Activated T-cell treated with anti-CD3 and anti-CD28 coated beads, Interleukin-2, amount 50 U/mL, for 72 hours (primary cell): ENCODE measurements around the gene RNLS. TPM values are rescaled to one million over a fixed set of nuclear protein-coding genes. Genes with fewer than 3 reads are reported as not detected.

Experiments
- ATAC-seq, 2 donors: fragments of 150-1000 bp; cut with Tn5 transposase; replicated peaks in 1 of 2; 2 replicates each; pipeline ENCODE4 v1.10.0; 2021; ENCODE audit warnings: moderate library complexity in 2 of 2, mild to moderate bottlenecking in 1 of 2
- DNase-seq, 2 donors: peaks; one replicate each; pipeline ENCODE4 v3.0.0; 2021 to 2022; ENCODE audit warnings: mixed read lengths in 1 of 2
- H3K27ac Mint-ChIP-seq: one replicate; pipeline ENCODE4 v1.8.0; 2022; ENCODE audit warnings: mild to moderate bottlenecking, moderate library complexity, mixed read lengths
- H3K27me3 Mint-ChIP-seq: one replicate; pipeline ENCODE4 v1.8.0; 2022; ENCODE audit warnings: low read depth, mixed read lengths
- H3K36me3 Mint-ChIP-seq, 2 donors: one replicate each; pipeline ENCODE4 v1.8.0; 2022; ENCODE audit warnings: mixed read lengths in 2 of 2, mild to moderate bottlenecking in 1 of 2; ENCODE audit not compliant: insufficient read depth in 2 of 2
- H3K4me1 Mint-ChIP-seq: one replicate; pipeline ENCODE4 v1.8.0; 2022; ENCODE audit warnings: low read depth, mixed read lengths
- H3K4me3 Mint-ChIP-seq, 2 donors: one replicate each; pipeline ENCODE4 v1.8.0; 2022; ENCODE audit warnings: mild to moderate bottlenecking in 2 of 2, mixed read lengths in 2 of 2, moderate library complexity in 2 of 2
- H3K9me3 Mint-ChIP-seq, 2 donors: one replicate each; pipeline ENCODE4 v1.8.0; 2022; ENCODE audit warnings: mixed read lengths in 2 of 2
- total RNA-seq, 2 donors: library from RNA; stranded (reverse); gene quantifications; one replicate each; pipeline ENCODE4 v1.2.3, GENCODE V29; 2022

Gene RNLS
- total RNA-seq, 2 donors from 2014 or later, result 2.6 to 6.2 TPM

DNA sequence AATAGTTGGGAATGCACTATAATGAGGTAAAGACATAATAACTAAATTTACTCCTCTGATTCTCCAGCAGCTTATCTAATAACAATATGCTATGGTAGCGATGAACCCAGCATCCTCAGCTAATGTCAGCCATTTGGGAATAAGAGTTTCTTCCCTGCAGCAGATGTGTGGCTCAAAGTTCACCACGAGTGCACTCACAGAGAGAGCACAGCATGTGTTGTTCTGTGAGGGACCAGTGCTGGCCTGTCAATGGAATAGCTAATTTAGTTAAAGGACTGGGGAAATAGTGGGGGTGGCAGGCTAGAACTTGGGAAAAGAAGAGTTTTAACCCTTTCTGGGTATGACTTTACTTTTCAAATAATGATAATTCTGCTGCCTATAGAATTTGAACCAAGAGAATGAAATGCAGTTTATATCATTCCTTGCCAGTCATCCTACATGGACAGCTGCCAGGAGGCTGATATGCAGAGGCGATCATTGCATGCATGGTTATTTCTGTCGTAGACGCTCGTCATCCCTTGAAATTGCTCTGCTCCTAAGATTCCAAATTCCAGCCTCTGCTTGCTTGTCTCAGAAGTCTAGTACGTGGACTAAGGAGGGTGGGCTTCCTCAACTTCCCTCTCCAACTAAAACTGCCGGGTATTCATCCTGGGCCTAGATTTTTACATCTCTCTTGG, 355.6 kb downstream of the RNLS start:
- H3K27ac Mint-ChIP-seq, result no peak overlapping the region

DNA sequence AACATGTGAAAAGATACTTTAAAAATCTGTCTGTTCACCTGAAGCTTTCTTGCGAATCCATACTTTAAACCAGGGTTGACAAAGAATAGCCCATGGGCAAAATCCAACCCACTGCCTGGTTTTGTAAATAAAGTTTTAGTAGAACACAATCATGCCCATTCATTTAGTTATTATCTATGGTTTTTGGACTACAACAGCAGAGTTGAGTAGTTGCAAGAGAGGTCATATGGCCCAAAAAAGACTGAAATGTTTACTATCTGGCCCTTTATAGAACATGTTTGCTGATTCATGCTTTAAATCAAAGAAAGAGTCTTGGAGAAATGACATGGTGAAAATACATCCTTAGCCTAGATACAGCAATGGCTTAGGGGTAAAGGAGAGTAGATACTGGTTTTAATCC, 356.2 kb downstream of the RNLS start:
- ATAC-seq (no peak), DNase-seq (no peak)
- peaks cover 2 to 3% of the 10 kb centered on the region in 2 donors for H3K36me3 Mint-ChIP-seq
- no peaks in the 10 kb centered on the region for H3K27me3 Mint-ChIP-seq
- H3K9me3 Mint-ChIP-seq, result peaks cover 3 to 4% of the 10 kb centered on the region in 2 donors
- H3K4me1 Mint-ChIP-seq, result no peaks in the 10 kb centered on the region
- no peak overlapping the region for H3K4me3 Mint-ChIP-seq
- no peak overlapping the region for H3K27ac Mint-ChIP-seq

More for the DNA sequence above, 355.6 kb downstream of the RNLS start:
- H3K4me1 Mint-ChIP-seq, result no peaks in the 10 kb centered on the region
- no peak overlapping the region for H3K4me3 Mint-ChIP-seq
- no peaks in the 10 kb centered on the region for H3K27me3 Mint-ChIP-seq
- peaks cover 2 to 3% of the 10 kb centered on the region in 2 donors for H3K36me3 Mint-ChIP-seq
- no peak for DNase-seq
- H3K9me3 Mint-ChIP-seq, result peaks cover 3 to 4% of the 10 kb centered on the region in 2 donors
- ATAC-seq, result no peak

DNA sequence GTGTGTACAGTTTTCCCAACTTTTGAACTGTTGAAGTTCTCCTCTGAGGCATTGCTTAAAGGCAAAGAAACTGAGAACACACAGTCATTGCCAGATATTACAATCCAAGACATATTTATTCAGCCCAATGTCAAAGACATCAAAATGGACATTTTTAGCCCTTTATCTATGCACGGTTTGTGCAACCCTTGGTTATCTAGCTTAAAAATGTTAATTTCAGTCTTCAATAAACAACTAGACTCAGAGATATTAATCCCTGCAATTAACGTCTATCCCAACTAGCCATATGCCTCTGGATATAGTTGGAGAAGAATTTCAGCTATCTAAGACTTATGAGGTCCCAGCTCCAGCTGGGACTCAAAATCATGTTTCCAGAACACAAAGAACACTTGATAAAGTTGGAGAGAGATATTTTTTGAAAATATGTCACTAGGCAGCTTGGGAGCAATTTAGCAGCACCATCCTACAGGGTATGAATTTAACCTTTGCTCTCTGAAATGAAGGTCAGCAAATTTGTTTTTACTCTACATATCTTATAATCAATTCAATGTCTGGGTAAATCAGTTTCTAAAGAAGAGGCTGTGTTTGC, 357.0 kb downstream of the RNLS start:
- no peaks in the 10 kb centered on the region for H3K27me3 Mint-ChIP-seq
- no peak overlapping the region for H3K27ac Mint-ChIP-seq
- peaks cover 3 to 4% of the 10 kb centered on the region in 2 donors for H3K9me3 Mint-ChIP-seq
- H3K4me3 Mint-ChIP-seq, result no peak overlapping the region
- DNase-seq (no peak), ATAC-seq (no peak)
- no peaks in the 10 kb centered on the region for H3K4me1 Mint-ChIP-seq
- peaks cover 2 to 3% of the 10 kb centered on the region in 2 donors for H3K36me3 Mint-ChIP-seq

Other genes starting within 250 kb of the RNLS start
- not detected for gene LIPJ, start 3.4 kb upstream of the RNLS start, total RNA-seq
- gene LIPF, start 81.1 kb upstream of the RNLS start, total RNA-seq, result not detected
- not detected for gene LIPK, start 122.9 kb upstream of the RNLS start, total RNA-seq
- gene LIPN, start 176.7 kb upstream of the RNLS start, total RNA-seq, result not detected
- gene LIPM, start 219.4 kb upstream of the RNLS start, total RNA-seq, result not detected